Stimulated activated CD4-positive, alpha-beta T cell treated with anti-CD3 and anti-CD28 coated beads, TNF-alpha, amount 100 ng/mL, for 4 hours (primary cell): ENCODE data around the gene HDAC4.
"Not testable (repeated sequence)": the region's sequence is repeated elsewhere in the genome, so short reads cannot be mapped to it uniquely, and the experiment has no call there.

ENCODE experiments used
- DNase-seq, 3 experiments: peaks; one replicate each; pipeline ENCODE4 v3.0.0-alpha.2; 2020; ENCODE audit warnings: low read depth in 3 of 3

The HDAC4 gene

GRCh38 chr2:239089884-239090283 lies 310.9 kb downstream of the HDAC4 start:
- DNase-seq: no peak

GRCh38 chr2:239087046-239087710 lies 313.6 kb downstream of the HDAC4 start:
- DNase-seq: no peak

GRCh38 chr2:239086325-239087020 lies 314.3 kb downstream of the HDAC4 start:
- DNase-seq: no peak

GRCh38 chr2:239085201-239085992 lies 315.4 kb downstream of the HDAC4 start:
- no peak for DNase-seq

- DNase-seq: no peak
Measured at GRCh38 chr2:239084007-239084406, 316.8 kb downstream of the HDAC4 start.

- DNase-seq: no peak
Measured at GRCh38 chr2:239082425-239082824, 318.4 kb downstream of the HDAC4 start.

- DNase-seq: no peak
Measured at GRCh38 chr2:239081622-239082021, 319.2 kb downstream of the HDAC4 start.

GRCh38 chr2:239081046-239081445 lies 319.8 kb downstream of the HDAC4 start:
- no peak for DNase-seq

- no peak for DNase-seq
Measured at GRCh38 chr2:239079671-239080294, 321.0 kb downstream of the HDAC4 start.

GRCh38 chr2:239078128-239078924 lies 322.5 kb downstream of the HDAC4 start:
- no peak for DNase-seq

GRCh38 chr2:239077260-239077659 lies 323.6 kb downstream of the HDAC4 start:
- no peak for DNase-seq

GRCh38 chr2:239075918-239076758 lies 324.7 kb downstream of the HDAC4 start:
- DNase-seq: no peak

- no peak for DNase-seq
Measured at GRCh38 chr2:239073745-239074530, 326.9 kb downstream of the HDAC4 start.

- no peak for DNase-seq
Measured at GRCh38 chr2:239073270-239073669, 327.6 kb downstream of the HDAC4 start.

GRCh38 chr2:239072786-239073185 lies 328.0 kb downstream of the HDAC4 start:
- DNase-seq: no peak

GRCh38 chr2:239070466-239070865 lies 330.4 kb downstream of the HDAC4 start:
- DNase-seq: no peak

- not testable (repeated sequence) for DNase-seq
Measured at GRCh38 chr2:239069362-239070333, 331.2 kb downstream of the HDAC4 start.

- DNase-seq: no peak
Measured at GRCh38 chr2:239068411-239068810, 332.4 kb downstream of the HDAC4 start.
